HepG2 (cell line): ENCODE measurements around the gene RPS6KA2. TPM values are rescaled to one million over a fixed set of nuclear protein-coding genes. Genes with fewer than 3 reads are reported as not detected.

ENCODE experiments used
- ATAC-seq: fragments of 200-7000 bp; cut with Tn5 transposase; 3 replicates; pipeline ENCODE4 v1.9.1; 2020; ENCODE audit warnings: mild to moderate bottlenecking, moderate library complexity
- BruUV-seq: library from RNA; stranded (reverse); fragments of 400-500 nt; replicated peaks from 2 replicates; lab custom pipeline; 2021; lab: Mats Ljungman, UMichigan
- CTCF ChIA-PET: fragments of 300-600 bp; formaldehyde crosslinking; extraction: SDS; loops from one replicate; lab custom pipeline; 2021; ENCODE audit warnings: low total read pairs, inconsistent platforms, low intra/inter-chr PET ratio; lab: Yijun Ruan, JAX
- POLR2A ChIA-PET: fragments of 350-600 bp; sonication (Branson Sonifier 250); formaldehyde crosslinking; loops from one replicate; lab custom pipeline; 2020; ENCODE audit warnings: antibody characterized with exemption, inconsistent platforms; lab: Yijun Ruan, JAX
- DNase-seq: peaks from one replicate; pipeline ENCODE4 v3.0.0-alpha.2; 2015; ENCODE audit warnings: low spot score
- FAIRE-seq: peaks from 3 replicates; lab custom pipeline; 2011; peaks lifted over from hg19 to GRCh38; lab: Jason Lieb, UNC
- H2AFZ ChIP-seq: one replicate; pipeline ENCODE4 v1.6.1; 2011; ENCODE audit warnings: low read length, inconsistent platforms
- H3K27ac ChIP-seq: fragments of 300-600 bp; 3 replicates; pipeline ENCODE4 v1.8.0; 2011; ENCODE audit warnings: mixed run types, mild to moderate bottlenecking, mixed read lengths, low read length, inconsistent platforms; ENCODE audit not compliant: insufficient read depth; ENCODE audit errors: extremely low read length
- H3K27me3 ChIP-seq, 2 experiments: fragments of 200-600 bp in 1 of 2; 2 replicates in 1 of 2; 3 replicates in 1 of 2; pipeline versions ENCODE4 v1.6.0 to v1.8.0; 2011; ENCODE audit warnings: low read length in 2 of 2, mild to moderate bottlenecking in 2 of 2, moderate library complexity in 2 of 2, inconsistent platforms in 1 of 2; ENCODE audit not compliant: insufficient read depth in 2 of 2, control insufficient read depth in 1 of 2
- H3K36me3 ChIP-seq, 2 experiments: fragments of 200-600 bp in 1 of 2; replicated peaks in 1 of 2; 2 replicates in 1 of 2; 3 replicates in 1 of 2; pipeline versions ENCODE4 v1.5.1 to v1.8.0; 2011; ENCODE audit warnings: low read length in 2 of 2, inconsistent platforms in 1 of 2; ENCODE audit not compliant: insufficient read depth in 2 of 2, control insufficient read depth in 1 of 2
- H3K4me1 ChIP-seq: 2 replicates; pipeline ENCODE4 v1.5.1; 2012; ENCODE audit warnings: low read length, inconsistent platforms; ENCODE audit not compliant: insufficient read depth
- H3K4me2 ChIP-seq: 2 replicates; pipeline ENCODE4 v1.6.0; 2011; ENCODE audit warnings: low read depth, low read length, inconsistent platforms
- H3K4me3 ChIP-seq, 3 experiments: fragments of 200-600 bp in 1 of 3; sonication (generic), shearing (Covaris generic) in 1 of 3; replicated peaks in 1 of 3; 2 replicates each; pipeline ENCODE4 v1.5.1; 2011 to 2016; ENCODE audit warnings: low read length in 3 of 3, inconsistent platforms in 2 of 3, low read depth in 2 of 3, mild to moderate bottlenecking in 2 of 3, control low read depth in 1 of 3, mixed read lengths in 1 of 3; ENCODE audit not compliant: insufficient read depth in 1 of 3
- H3K79me2 ChIP-seq: one replicate; pipeline ENCODE4 v1.6.1; 2011; ENCODE audit warnings: low read length, inconsistent platforms; ENCODE audit not compliant: insufficient read depth
- H3K9ac ChIP-seq: 2 replicates; pipeline ENCODE4 v1.6.0; 2011; ENCODE audit warnings: mild to moderate bottlenecking, low read depth, low read length, inconsistent platforms; ENCODE audit not compliant: insufficient read depth
- H3K9me3 ChIP-seq: 2 replicates; pipeline ENCODE4 v1.5.1; 2012; ENCODE audit warnings: mild to moderate bottlenecking, low read length
- H4K20me1 ChIP-seq: 2 replicates; pipeline ENCODE4 v1.6.0; 2011; ENCODE audit warnings: inconsistent platforms, mild to moderate bottlenecking, low read length, moderate library complexity; ENCODE audit not compliant: insufficient read depth
- DR1 ChIP-seq: sonication (generic); formaldehyde crosslinking; IDR thresholded peaks from 2 replicates; pipeline ENCODE4 v1.8.0; 2021; ENCODE audit warnings: mild to moderate bottlenecking, missing genetic modification reagents, inconsistent platforms
- EEA1 ChIP-seq: sonication (generic); formaldehyde crosslinking; IDR thresholded peaks from 2 replicates; pipeline ENCODE4 v1.5.1; 2020; ENCODE audit warnings: mild to moderate bottlenecking, missing genetic modification reagents, borderline replicate concordance
- IRF9 ChIP-seq: sonication (generic); formaldehyde crosslinking; IDR thresholded peaks from 2 replicates; pipeline ENCODE4 v1.8.0; 2022; ENCODE audit warnings: missing genetic modification reagents, mild to moderate bottlenecking, borderline replicate concordance
- ONECUT2 ChIP-seq: sonication (generic); formaldehyde crosslinking; IDR thresholded peaks from 2 replicates; pipeline ENCODE4 v1.4.0; 2020; ENCODE audit warnings: missing genetic modification reagents
- PAF1 ChIP-seq: IDR thresholded peaks from 2 replicates; pipeline ENCODE4 v1.6.1; 2016; ENCODE audit warnings: missing genetic modification reagents, missing compliant biosample characterization
- PAXIP1 ChIP-seq: sonication (generic); formaldehyde crosslinking; conservative IDR thresholded peaks from 2 replicates; pipeline ENCODE4 v1.4.0; 2020; ENCODE audit warnings: mild to moderate bottlenecking, missing genetic modification reagents, moderate library complexity
- SMARCE1 ChIP-seq: fragments of 450-650 bp; IDR thresholded peaks from 2 replicates; pipeline ENCODE4 v1.6.1; 2017; ENCODE audit warnings: borderline replicate concordance
- SP4 ChIP-seq: sonication (generic); formaldehyde crosslinking; IDR thresholded peaks from 2 replicates; pipeline ENCODE4 v1.8.1; 2023; ENCODE audit warnings: mild to moderate bottlenecking, missing genetic modification reagents
- SRF ChIP-seq: IDR thresholded peaks from 2 replicates; pipeline ENCODE4 v1.6.1; 2011; ENCODE audit warnings: mild to moderate bottlenecking, low read depth, low read length, moderate library complexity
- THYN1 ChIP-seq: sonication (generic); formaldehyde crosslinking; IDR thresholded peaks from 2 replicates; pipeline ENCODE4 v1.8.1; 2023; ENCODE audit warnings: low read depth, mild to moderate bottlenecking, moderate library complexity, missing genetic modification reagents, borderline replicate concordance
- ZNF12 ChIP-seq: sonication (generic); formaldehyde crosslinking; IDR thresholded peaks from 2 replicates; pipeline ENCODE4 v1.5.0; 2020; ENCODE audit warnings: missing genetic modification reagents
- ZNF253 ChIP-seq: sonication (generic); formaldehyde crosslinking; IDR thresholded peaks from 2 replicates; pipeline ENCODE4 v1.8.0; 2022; ENCODE audit warnings: mild to moderate bottlenecking, missing genetic modification reagents, borderline replicate concordance
- ZNF337 ChIP-seq: sonication (generic); formaldehyde crosslinking; IDR thresholded peaks from 2 replicates; pipeline ENCODE4 v1.5.1; 2020; ENCODE audit warnings: missing genetic modification reagents, low read depth, mild to moderate bottlenecking, borderline replicate concordance
- ZNF414 ChIP-seq: sonication (generic); formaldehyde crosslinking; IDR thresholded peaks from 2 replicates; pipeline ENCODE4 v1.5.0; 2020; ENCODE audit warnings: missing genetic modification reagents
- ZNF484 ChIP-seq: sonication (generic); formaldehyde crosslinking; IDR thresholded peaks from 2 replicates; pipeline ENCODE4 v1.5.1; 2020; ENCODE audit warnings: mild to moderate bottlenecking, low read depth, missing genetic modification reagents, borderline replicate concordance
- ZNF557 ChIP-seq: sonication (generic); formaldehyde crosslinking; IDR thresholded peaks from 2 replicates; pipeline ENCODE4 v1.4.0; 2020; ENCODE audit warnings: missing genetic modification reagents
- ZNF746 ChIP-seq: sonication (generic); formaldehyde crosslinking; IDR thresholded peaks from 2 replicates; pipeline ENCODE4 v1.8.0; 2022; ENCODE audit warnings: mild to moderate bottlenecking, missing genetic modification reagents
- ZNF883 ChIP-seq: sonication (generic); formaldehyde crosslinking; IDR thresholded peaks from 2 replicates; pipeline ENCODE4 v1.5.1; 2020; ENCODE audit warnings: mild to moderate bottlenecking, missing genetic modification reagents; ENCODE audit errors: not compliant biosample characterization
- WGBS: methylation state at CpG from one replicate; pipeline ENCODE4 v1.1.6; 2017; ENCODE audit warnings: low lambda C conversion rate; 5-methylcytosine and 5-hydroxymethylcytosine counted together
- in situ Hi-C: cut with HindIII; loops from 2 replicates; pipeline ENCODE4 v1.10.0; 2017; ENCODE audit warnings: low pct_unique_long_range_greater_than_20kb; ENCODE audit not compliant: extremely low pct_ligation_motif_present
- intact Hi-C: fragments of 100-400 bp; cut with micrococcal nuclease; formaldehyde crosslinking; loops from one replicate; pipeline ENCODE4 v1.10.0; 2022; ENCODE audit not compliant: unreplicated experiment
- polyA plus RNA-seq, 8 experiments: library from polyadenylated mRNA; depleted of rRNA in 3 of 8; stranded (reverse) in 7 of 8; unstranded in 1 of 8; fragments of >200 nt; fragmentation: Illumina TruSeq in 4 of 8; extraction: Trizol in 4 of 8; gene quantifications; 2 replicates each; pipeline versions ENCODE4 v1.2.1 to v1.2.3, GENCODE V29; 2011 to 2016; ENCODE audit warnings: low read depth in 4 of 8, missing spikeins in 1 of 8, mixed read lengths in 1 of 8; ENCODE audit not compliant: insufficient read depth in 1 of 8
- total RNA-seq, 5 experiments: library from RNA; depleted of rRNA; stranded (reverse); fragments of >200 nt; fragmentation: Illumina TruSeq; extraction: Trizol; gene quantifications; 2 replicates each; pipeline ENCODE4 v1.2.3, GENCODE V29; 2016; ENCODE audit warnings: low read depth in 1 of 5

Gene RPS6KA2
- total and polyA plus RNA-seq, 2 of the 13 experiments (the other 11 are each of a cell fraction or from before 2014, with no cell fraction given) = 0.22 to 0.38 TPM

GRCh38 chr6:166465003-166465399, 162.1 kb downstream of the RPS6KA2 start:
- ATAC-seq = no peak
- Histone ChIP-seq H3K79me2 (no peaks in the 10 kb centered on the region), H3K36me3 (no peaks in the 10 kb centered on the region), H3K9me3 (no peaks in the 10 kb centered on the region), H4K20me1 (no peaks in the 10 kb centered on the region; the same call in 1 of the 2 replicates), H3K4me1 (no peaks in the 10 kb centered on the region), H3K27ac (no peak overlapping the region), H3K9ac (no peak overlapping the region), H3K4me3 (no peak overlapping the region), H2AFZ (no peak overlapping the region), H3K27me3 (peaks cover 16 to 88% of the 10 kb centered on the region in 2 experiments; a peak in 4 of 5 replicates), H3K4me2 (no peak overlapping the region)
- FAIRE-seq = no peak
- in situ Hi-C loops (no loop called here), intact Hi-C loops (loop anchor here (10.0 kb wide), 1 partner anchor 190 kb away; no protein-coding TSS in a partner anchor)
- CTCF ChIA-PET = no interaction called here
- WGBS = 25% methylated on average over 5 of the region's 5 CpGs
- BruUV-seq = no TSS peak
- no peak for TF ChIP-seq PAF1 (CRISPR knock-in tag)
- TF ChIP-seq ZNF414 = no peak
- no peak for TF ChIP-seq ZNF253 (CRISPR knock-in tag)
- no peak for TF ChIP-seq IRF9 (CRISPR knock-in tag)
- no peak for TF ChIP-seq ZNF484 (CRISPR knock-in tag)
- TF ChIP-seq ONECUT2 (CRISPR knock-in tag) = no peak
- no peak for TF ChIP-seq ZNF337 (CRISPR knock-in tag)
- no peak for TF ChIP-seq PAXIP1 (CRISPR knock-in tag)
- no peak for TF ChIP-seq DR1
- no peak for TF ChIP-seq ZNF12 (CRISPR knock-in tag)
- TF ChIP-seq SMARCE1 = no peak
- no peak for TF ChIP-seq ZNF557 (CRISPR knock-in tag)
- TF ChIP-seq ZNF883 (CRISPR knock-in tag) = no peak
- no peak for TF ChIP-seq EEA1
- no peak for TF ChIP-seq THYN1 (CRISPR knock-in tag)
- TF ChIP-seq ZNF746 (CRISPR knock-in tag) = no peak
- no peak for TF ChIP-seq SRF
- TF ChIP-seq SP4 (CRISPR knock-in tag) = no peak
- POLR2A ChIA-PET = no interaction called here
- DNase-seq = no peak
